ENCODE data around the gene SAP25. TPM values are rescaled to one million over a fixed set of nuclear protein-coding genes. Genes with fewer than 3 reads are reported as not detected.
"Not testable (repeated sequence)": the region's sequence is repeated elsewhere in the genome, so short reads cannot be mapped to it uniquely, and the experiment has no call there.

SAP25 gene
- polyA plus RNA-seq, 3 donors = 67.2 TPM; not detected in 2

DNA sequence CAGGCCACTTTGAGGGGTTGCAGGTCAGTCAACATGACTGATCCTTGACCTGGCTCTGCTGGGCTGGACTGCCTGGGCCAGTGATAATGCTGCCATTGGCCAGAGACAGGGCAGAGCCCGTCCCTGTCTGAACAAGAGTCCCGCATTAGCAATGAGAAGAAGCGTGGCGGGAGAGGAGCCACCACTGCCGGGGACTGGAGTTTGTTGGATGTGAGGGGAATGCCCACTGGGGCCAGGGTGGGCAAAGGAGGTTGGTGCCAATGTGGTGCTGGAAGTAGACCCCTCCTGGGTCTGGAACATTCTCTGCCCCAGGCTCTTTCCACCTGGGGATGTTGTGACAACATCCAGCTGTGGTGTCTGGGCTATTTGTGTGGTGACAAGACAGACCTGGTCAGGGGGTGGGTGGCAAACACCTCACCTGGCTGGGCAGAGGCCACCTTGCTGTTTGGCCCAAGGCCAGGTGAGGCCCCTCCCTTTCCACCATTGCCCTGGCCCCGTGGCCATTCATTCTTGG lies 7.6 kb downstream of the SAP25 start:
- peaks cover 21 to 32% of the 10 kb centered on the region in 2 donors for H3K4me1 ChIP-seq (ENCODE audit: control insufficient read depth in 1 of 2, insufficient read depth in 2 of 2, low read length in 2 of 2)
- H2AFZ ChIP-seq (ENCODE audit: insufficient read depth, low read depth, low read length, poor library complexity, severe bottlenecking) = no peak overlapping the region
- H3K36me3 ChIP-seq (replicated peaks in 1 of 2; ENCODE audit: control insufficient read depth in 1 of 2, insufficient read depth in 2 of 2, low read length in 2 of 2) = no peaks in the 10 kb centered on the region
- H3K4me3 ChIP-seq (replicated peaks in 1 of 3; ENCODE audit: low read depth in 2 of 3, low read length in 3 of 3) = no peak overlapping the region
- peaks cover 27% of the 10 kb centered on the region for H4K20me1 ChIP-seq (ENCODE audit: insufficient read depth, low read length)
- Mint-ChIP-seq H3K27me3 (ENCODE audit: low read depth in 3 of 3) (peaks cover 17 to 29% (median 20%) of the 10 kb centered on the region in 3 donors), H3K9me3 (peaks cover 0 to 14% (median 3%) of the 10 kb centered on the region in 7 donors), H3K4me3 (no peak overlapping the region), H3K27ac (no peak overlapping the region), H3K36me3 (peaks cover 10 to 16% of the 10 kb centered on the region in 2 donors), H3K4me1 (peaks cover 28% of the 10 kb centered on the region)
- no peaks in the 10 kb centered on the region for H3K9me3 ChIP-seq (replicated peaks in 1 of 2; ENCODE audit: control insufficient read depth in 1 of 2, insufficient read depth in 1 of 2, low read length in 2 of 2)
- WGBS (ENCODE audit: insufficient coverage) = 94% methylated on average over 5 of the region's 6 CpGs
- H3K27me3 ChIP-seq (ENCODE audit: control insufficient read depth in 2 of 2, insufficient read depth in 2 of 2, low read length in 2 of 2) = peaks cover 2 to 23% of the 10 kb centered on the region in 2 donors
- intact Hi-C loops (cut with micrococcal nuclease) = no loop called here
- DNase-seq = no peak
- no peak overlapping the region for H3K27ac ChIP-seq (ENCODE audit: low read depth in 1 of 2, low read length in 2 of 2)
- H3K4me2 ChIP-seq (replicated peaks; ENCODE audit: extremely low read depth, low read length, poor library complexity, severe bottlenecking) = no peak overlapping the region
- no peaks in the 10 kb centered on the region for H3K79me2 ChIP-seq (ENCODE audit: insufficient read depth, low read length)
- H3K9ac ChIP-seq (ENCODE audit: insufficient read depth, low read length, poor library complexity, severe bottlenecking) = no peak overlapping the region
- TF ChIP-seq, protein P1, sequence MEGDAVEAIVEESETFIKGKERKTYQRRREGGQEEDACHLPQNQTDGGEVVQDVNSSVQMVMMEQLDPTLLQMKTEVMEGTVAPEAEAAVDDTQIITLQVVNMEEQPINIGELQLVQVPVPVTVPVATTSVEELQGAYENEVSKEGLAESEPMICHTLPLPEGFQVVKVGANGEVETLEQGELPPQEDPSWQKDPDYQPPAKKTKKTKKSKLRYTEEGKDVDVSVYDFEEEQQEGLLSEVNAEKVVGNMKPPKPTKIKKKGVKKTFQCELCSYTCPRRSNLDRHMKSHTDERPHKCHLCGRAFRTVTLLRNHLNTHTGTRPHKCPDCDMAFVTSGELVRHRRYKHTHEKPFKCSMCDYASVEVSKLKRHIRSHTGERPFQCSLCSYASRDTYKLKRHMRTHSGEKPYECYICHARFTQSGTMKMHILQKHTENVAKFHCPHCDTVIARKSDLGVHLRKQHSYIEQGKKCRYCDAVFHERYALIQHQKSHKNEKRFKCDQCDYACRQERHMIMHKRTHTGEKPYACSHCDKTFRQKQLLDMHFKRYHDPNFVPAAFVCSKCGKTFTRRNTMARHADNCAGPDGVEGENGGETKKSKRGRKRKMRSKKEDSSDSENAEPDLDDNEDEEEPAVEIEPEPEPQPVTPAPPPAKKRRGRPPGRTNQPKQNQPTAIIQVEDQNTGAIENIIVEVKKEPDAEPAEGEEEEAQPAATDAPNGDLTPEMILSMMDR (IDR thresholded peaks at IDR 0.05) = no peak

DNA sequence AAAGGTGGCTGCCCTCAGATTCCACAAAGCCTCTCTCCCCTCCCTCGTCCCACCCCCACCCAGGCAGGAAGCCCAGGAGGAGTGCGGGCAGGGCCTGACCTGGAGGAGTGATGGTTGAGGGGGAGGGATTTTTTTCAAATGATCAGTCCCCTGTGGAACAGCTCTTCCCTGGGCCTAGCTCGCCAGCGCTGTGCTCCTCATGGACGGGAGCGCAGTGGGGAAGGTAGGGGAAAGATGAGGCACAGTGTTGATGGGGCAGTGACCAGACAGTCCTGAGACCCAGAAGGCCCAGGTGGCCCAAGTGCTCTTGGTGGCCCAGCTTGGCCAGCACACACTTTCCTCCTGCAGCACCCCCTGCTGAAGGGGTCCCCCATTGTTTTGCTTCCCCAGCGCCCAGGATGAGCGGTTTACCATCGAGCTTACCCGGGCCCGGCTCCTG lies 8.5 kb downstream of the SAP25 start:
- DNase-seq = no peak
- no CpG with 5 or more reads among the region's 11 CpGs for WGBS (ENCODE audit: insufficient coverage)
- Histone ChIP-seq H2AFZ (ENCODE audit: insufficient read depth, low read depth, low read length, poor library complexity, severe bottlenecking) (no peak overlapping the region), H3K27me3 (ENCODE audit: control insufficient read depth in 2 of 2, insufficient read depth in 2 of 2, low read length in 2 of 2) (peaks cover 0 to 13% of the 10 kb centered on the region in 2 donors), H3K27ac (ENCODE audit: low read depth in 1 of 2, low read length in 2 of 2) (no peak overlapping the region), H3K4me1 (ENCODE audit: control insufficient read depth in 1 of 2, insufficient read depth in 2 of 2, low read length in 2 of 2) (peaks cover 11 to 22% of the 10 kb centered on the region in 2 donors), H3K9me3 (replicated peaks in 1 of 2; ENCODE audit: control insufficient read depth in 1 of 2, insufficient read depth in 1 of 2, low read length in 2 of 2) (no peaks in the 10 kb centered on the region), H3K4me2 (replicated peaks; ENCODE audit: extremely low read depth, low read length, poor library complexity, severe bottlenecking) (no peak overlapping the region), H4K20me1 (ENCODE audit: insufficient read depth, low read length) (peaks cover 18% of the 10 kb centered on the region), H3K9ac (ENCODE audit: insufficient read depth, low read length, poor library complexity, severe bottlenecking) (no peak overlapping the region), H3K4me3 (replicated peaks in 1 of 3; ENCODE audit: low read depth in 2 of 3, low read length in 3 of 3) (no peak overlapping the region), H3K36me3 (replicated peaks in 1 of 2; ENCODE audit: control insufficient read depth in 1 of 2, insufficient read depth in 2 of 2, low read length in 2 of 2) (no peaks in the 10 kb centered on the region), H3K79me2 (ENCODE audit: insufficient read depth, low read length) (no peaks in the 10 kb centered on the region)
- peaks cover 10 to 16% of the 10 kb centered on the region in 2 donors for H3K36me3 Mint-ChIP-seq
- no peak overlapping the region for H3K4me3 Mint-ChIP-seq
- TF ChIP-seq, protein P1 (IDR thresholded peaks at IDR 0.05) = no peak
- peaks cover 21% of the 10 kb centered on the region for H3K4me1 Mint-ChIP-seq
- H3K27me3 Mint-ChIP-seq (ENCODE audit: low read depth in 3 of 3) = peaks cover 11 to 19% (median 12%) of the 10 kb centered on the region in 3 donors
- intact Hi-C loops (cut with micrococcal nuclease) = no loop called here
- no peak overlapping the region for H3K27ac Mint-ChIP-seq
- peaks cover 0 to 6% (median 0%) of the 10 kb centered on the region in 7 donors for H3K9me3 Mint-ChIP-seq

DNA sequence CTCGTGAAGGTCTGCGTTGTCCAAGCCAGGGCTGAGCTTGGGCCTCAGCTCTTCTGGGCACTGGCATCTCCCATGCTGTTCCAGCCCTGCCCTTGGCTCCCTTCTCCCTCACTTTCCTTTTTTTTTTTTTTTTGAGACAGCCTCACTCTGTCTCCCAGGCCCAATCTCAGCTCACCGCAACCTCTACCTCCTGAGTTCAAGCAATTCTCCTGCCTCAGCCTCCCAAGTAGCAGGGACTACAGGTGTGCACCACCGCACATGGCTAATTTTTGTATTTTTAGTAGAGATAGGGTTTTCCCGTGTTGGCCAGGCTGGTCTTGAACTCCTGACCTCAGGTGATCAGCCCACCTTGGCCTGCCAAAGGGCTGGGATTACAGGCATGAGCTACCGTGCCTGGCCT lies 9.3 kb downstream of the SAP25 start:
- H3K9me3 Mint-ChIP-seq; H3K36me3 ChIP-seq (replicated peaks in 1 of 2; ENCODE audit: control insufficient read depth in 1 of 2, insufficient read depth in 2 of 2, low read length in 2 of 2); H3K4me3 ChIP-seq (replicated peaks in 1 of 3; ENCODE audit: low read depth in 2 of 3, low read length in 3 of 3); H2AFZ ChIP-seq (ENCODE audit: insufficient read depth, low read depth, low read length, poor library complexity, severe bottlenecking); H3K9me3 ChIP-seq (replicated peaks in 1 of 2; ENCODE audit: control insufficient read depth in 1 of 2, insufficient read depth in 1 of 2, low read length in 2 of 2); H3K4me2 ChIP-seq (replicated peaks; ENCODE audit: extremely low read depth, low read length, poor library complexity, severe bottlenecking); H3K79me2 ChIP-seq (ENCODE audit: insufficient read depth, low read length); H3K4me3 Mint-ChIP-seq; H3K27me3 ChIP-seq (ENCODE audit: control insufficient read depth in 2 of 2, insufficient read depth in 2 of 2, low read length in 2 of 2); H3K9ac ChIP-seq (ENCODE audit: insufficient read depth, low read length, poor library complexity, severe bottlenecking); DNase-seq; H3K27ac ChIP-seq (ENCODE audit: low read depth in 1 of 2, low read length in 2 of 2): not testable (repeated sequence)
- H3K4me1 Mint-ChIP-seq = peaks cover 15% of the 10 kb centered on the region
- 77% methylated on average over 3 of the region's 6 CpGs for WGBS (ENCODE audit: insufficient coverage)
- intact Hi-C loops (cut with micrococcal nuclease) = loop anchor here in 1 of 2 donors (5.0 kb wide), 1 partner anchor 97 kb away; no protein-coding TSS in a partner anchor
- peaks cover 4 to 12% (median 7%) of the 10 kb centered on the region in 3 donors for H3K27me3 Mint-ChIP-seq (ENCODE audit: low read depth in 3 of 3)
- Histone ChIP-seq H4K20me1 (ENCODE audit: insufficient read depth, low read length) (peaks cover 11% of the 10 kb centered on the region), H3K4me1 (ENCODE audit: control insufficient read depth in 1 of 2, insufficient read depth in 2 of 2, low read length in 2 of 2) (peaks cover 4 to 15% of the 10 kb centered on the region in 2 donors)
- H3K27ac Mint-ChIP-seq = peak overlapping the region in 1 of 7 donors; percentile 28
- H3K36me3 Mint-ChIP-seq = peaks cover 10 to 16% of the 10 kb centered on the region in 2 donors

Measured in CD14-positive monocyte (primary cell).